PC-9 (cell line): ENCODE results near the gene NECAB3. TPM values are rescaled to one million over a fixed set of nuclear protein-coding genes. Genes with fewer than 3 reads are reported as not detected.

Experiments
- BruUV-seq: library from RNA; stranded (reverse); fragments of 400-500 nt; replicated peaks from 2 replicates; lab custom pipeline; 2021; lab: Mats Ljungman, UMichigan
- CTCF ChIA-PET: fragments of 300-600 bp; sonication (Branson Sonifier 250); formaldehyde crosslinking; loops from one replicate; lab custom pipeline; 2022; ENCODE audit warnings: antibody characterized with exemption; lab: Charles Lee
- POLR2A ChIA-PET: fragments of 300-600 bp; sonication (Branson Sonifier 250); formaldehyde crosslinking; loops from one replicate; lab custom pipeline; 2022; ENCODE audit warnings: antibody characterized with exemption; ENCODE audit not compliant: unreplicated experiment; lab: Charles Lee
- DNase-seq, 2 experiments: peaks; one replicate each; pipeline versions ENCODE4 v3.0.0 to v3.0.0-alpha.2; 2015 to 2022; ENCODE audit warnings: mixed read lengths in 1 of 2
- H2AFZ ChIP-seq: fragments of 200-600 bp; sonication (generic); 2 replicates; pipeline ENCODE4 v1.8.1; 2017; ENCODE audit warnings: antibody characterized with exemption
- H3F3A ChIP-seq: fragments of 200-600 bp; sonication (generic); 2 replicates; pipeline ENCODE4 v1.8.1; 2017; ENCODE audit warnings: antibody characterized with exemption, mild to moderate bottlenecking, low read depth; ENCODE audit not compliant: insufficient read depth
- H3K27ac ChIP-seq: fragments of 200-600 bp; sonication (generic); 2 replicates; pipeline ENCODE4 v1.6.1; 2016; ENCODE audit warnings: mixed run types
- H3K27me3 ChIP-seq: fragments of 200-600 bp; sonication (generic); 2 replicates; pipeline ENCODE4 v1.6.1; 2016; ENCODE audit warnings: low read depth, mixed run types; ENCODE audit not compliant: insufficient read depth
- H3K36me3 ChIP-seq: fragments of 200-600 bp; sonication (generic); 2 replicates; pipeline ENCODE4 v1.6.1; 2016; ENCODE audit warnings: low read depth, mixed run types
- H3K4me1 ChIP-seq: fragments of 200-600 bp; sonication (generic); replicated peaks from 2 replicates; pipeline ENCODE4 v1.6.1; 2016; ENCODE audit warnings: mixed run types; ENCODE audit not compliant: insufficient read depth
- H3K4me2 ChIP-seq: fragments of 200-600 bp; sonication (generic); 2 replicates; pipeline ENCODE4 v1.6.1; 2017; ENCODE audit warnings: mixed run types
- H3K4me3 ChIP-seq: fragments of 200-600 bp; sonication (generic); 2 replicates; pipeline ENCODE4 v1.6.1; 2016; ENCODE audit warnings: mixed run types
- H3K79me2 ChIP-seq: fragments of 200-600 bp; sonication (generic); 2 replicates; pipeline ENCODE4 v1.6.1; 2017; ENCODE audit warnings: low read depth, mixed run types
- H3K9me2 ChIP-seq: fragments of 200-600 bp; sonication (generic); 2 replicates; pipeline ENCODE4 v1.8.1; 2017; ENCODE audit warnings: mild to moderate bottlenecking; ENCODE audit not compliant: insufficient read depth
- H3K9me3 ChIP-seq: fragments of 200-600 bp; sonication (generic); 2 replicates; pipeline ENCODE4 v1.8.1; 2016; ENCODE audit warnings: low read depth; ENCODE audit not compliant: insufficient read depth
- H4K20me1 ChIP-seq: fragments of 200-600 bp; sonication (generic); 2 replicates; pipeline ENCODE4 v1.8.1; 2017; ENCODE audit not compliant: insufficient read depth
- EZH2 ChIP-seq: fragments of 200-600 bp; sonication (generic); IDR thresholded peaks from 2 replicates; pipeline ENCODE4 v1.8.0; 2017; ENCODE audit warnings: antibody characterized with exemption, low read depth
- intact Hi-C: fragments of 100-400 bp; cut with micrococcal nuclease; formaldehyde crosslinking; loops from one replicate; pipeline ENCODE4 v1.10.0; 2022; ENCODE audit not compliant: unreplicated experiment
- total RNA-seq: library from RNA; stranded (reverse); gene quantifications from 2 replicates; pipeline ENCODE4 v1.2.3, GENCODE V29; 2021
- TF ChIP-seq, protein P1 (sequence below): fragments of 200-600 bp; sonication (generic); conservative IDR thresholded peaks from 2 replicates; pipeline ENCODE4 v1.6.1; 2017; ENCODE audit warnings: mixed run types, antibody characterized with exemption, mild to moderate bottlenecking, moderate library complexity

NECAB3 gene
- total RNA-seq, 1 experiment from 2014 or later, result 72.1 TPM

DNA sequence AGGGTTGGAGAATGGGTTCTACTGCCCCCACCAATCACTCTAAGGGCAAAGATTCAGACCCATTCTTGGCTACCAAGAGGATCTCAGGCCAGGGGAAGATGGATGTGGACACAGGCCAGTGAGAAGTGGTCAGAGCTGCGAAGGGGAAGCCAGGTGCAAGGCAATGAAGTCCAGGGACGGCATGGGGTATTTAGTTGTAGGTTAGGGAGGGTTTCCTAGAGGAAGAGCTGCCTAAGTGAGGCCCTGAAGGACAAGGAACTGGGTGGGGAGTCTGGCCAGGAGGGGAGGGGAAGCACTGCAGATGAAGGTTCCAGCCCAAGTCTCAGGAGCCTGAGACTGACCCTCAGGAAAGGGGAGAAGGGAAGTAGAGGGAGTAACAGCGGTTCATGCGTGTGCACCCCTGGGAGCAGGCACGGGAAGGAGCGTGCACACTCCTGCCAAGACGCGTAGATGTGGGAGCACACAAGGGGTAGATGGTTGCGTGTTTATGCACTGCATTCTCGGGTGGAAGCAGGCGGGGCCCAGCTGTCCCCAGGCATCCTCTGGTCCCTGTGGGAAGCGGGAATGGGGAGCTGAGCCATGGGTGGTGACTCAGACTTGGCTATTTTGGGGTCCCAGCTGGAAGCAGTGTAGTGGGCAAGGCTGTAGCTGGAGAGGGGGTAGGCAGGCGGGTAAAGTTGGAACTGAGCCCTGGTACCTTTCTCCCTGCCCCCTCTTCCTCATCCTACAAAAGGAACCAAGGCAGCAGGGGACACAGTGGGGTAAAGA, 4.2 kb downstream of the NECAB3 start:
- Histone ChIP-seq H3K27ac (no peak overlapping the region), H3K4me3 (no peak overlapping the region), H3K36me3 (0 out of 2 replicates have a peak, but pooled peaks cover 6% of the 10 kb centered on the region), H3K79me2 (peaks cover 38% of the 10 kb centered on the region), H4K20me1 (no peaks in the 10 kb centered on the region), H3F3A (peaks cover 48% of the 10 kb centered on the region), H3K4me2 (no peak overlapping the region), H3K27me3 (no peaks in the 10 kb centered on the region), H3K9me3 (no peaks in the 10 kb centered on the region), H2AFZ (no peak overlapping the region), H3K9me2 (no peaks in the 10 kb centered on the region), H3K4me1 (peaks cover 38% of the 10 kb centered on the region; the same call in 1 of the 2 replicates)
- no peak for DNase-seq
- POLR2A ChIA-PET, result no interaction called here
- TF ChIP-seq, protein P1, sequence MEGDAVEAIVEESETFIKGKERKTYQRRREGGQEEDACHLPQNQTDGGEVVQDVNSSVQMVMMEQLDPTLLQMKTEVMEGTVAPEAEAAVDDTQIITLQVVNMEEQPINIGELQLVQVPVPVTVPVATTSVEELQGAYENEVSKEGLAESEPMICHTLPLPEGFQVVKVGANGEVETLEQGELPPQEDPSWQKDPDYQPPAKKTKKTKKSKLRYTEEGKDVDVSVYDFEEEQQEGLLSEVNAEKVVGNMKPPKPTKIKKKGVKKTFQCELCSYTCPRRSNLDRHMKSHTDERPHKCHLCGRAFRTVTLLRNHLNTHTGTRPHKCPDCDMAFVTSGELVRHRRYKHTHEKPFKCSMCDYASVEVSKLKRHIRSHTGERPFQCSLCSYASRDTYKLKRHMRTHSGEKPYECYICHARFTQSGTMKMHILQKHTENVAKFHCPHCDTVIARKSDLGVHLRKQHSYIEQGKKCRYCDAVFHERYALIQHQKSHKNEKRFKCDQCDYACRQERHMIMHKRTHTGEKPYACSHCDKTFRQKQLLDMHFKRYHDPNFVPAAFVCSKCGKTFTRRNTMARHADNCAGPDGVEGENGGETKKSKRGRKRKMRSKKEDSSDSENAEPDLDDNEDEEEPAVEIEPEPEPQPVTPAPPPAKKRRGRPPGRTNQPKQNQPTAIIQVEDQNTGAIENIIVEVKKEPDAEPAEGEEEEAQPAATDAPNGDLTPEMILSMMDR, result no peak
- no peak for TF ChIP-seq EZH2
- CTCF ChIA-PET, result interaction anchor here (0.6 kb wide), 1 partner anchor 13 kb away, joined by 3 read pairs; no protein-coding TSS in a partner anchor
- no TSS peak for BruUV-seq
- intact Hi-C loops, result loop anchor here (5.0 to 10.0 kb wide), 4 partner anchors 62 to 397 kb away; partner anchors contain the start of genes RALY and ZNF341

GRCh38 chr20:33669224-33669623, 5.0 kb downstream of the NECAB3 start:
- BruUV-seq, result no TSS peak
- H3K4me3 ChIP-seq, result no peak overlapping the region
- POLR2A ChIA-PET, result interaction anchor here (0.6 kb wide), 1 partner anchor 241 kb away, joined by 3 read pairs; no protein-coding TSS in a partner anchor
- peaks cover 37% of the 10 kb centered on the region; the same call in 1 of the 2 replicates for H3K4me1 ChIP-seq
- intact Hi-C loops, result loop anchor here (5.0 to 10.0 kb wide), 3 partner anchors 212 to 398 kb away; partner anchors contain the start of gene RALY
- no peaks in the 10 kb centered on the region for H4K20me1 ChIP-seq
- peaks cover 49% of the 10 kb centered on the region for H3F3A ChIP-seq
- no peak overlapping the region for H2AFZ ChIP-seq
- H3K79me2 ChIP-seq, result peaks cover 38% of the 10 kb centered on the region
- CTCF ChIA-PET, result interaction anchor here (0.5 to 0.6 kb wide), 2 partner anchors 144 to 461 kb away, joined by 3 to 16 read pairs; no protein-coding TSS in a partner anchor
- 0 out of 2 replicates have a peak, but pooled peaks cover 6% of the 10 kb centered on the region for H3K36me3 ChIP-seq
- 0 out of 2 replicates have a peak overlapping the region, but pooled peaks have one; percentile 82 for H3K4me2 ChIP-seq
- no peaks in the 10 kb centered on the region for H3K9me3 ChIP-seq
- H3K27ac ChIP-seq, result no peak overlapping the region
- no peak for TF ChIP-seq EZH2
- TF ChIP-seq, protein P1, result no peak
- no peaks in the 10 kb centered on the region for H3K27me3 ChIP-seq
- no peaks in the 10 kb centered on the region for H3K9me2 ChIP-seq
- DNase-seq, result no peak

DNA sequence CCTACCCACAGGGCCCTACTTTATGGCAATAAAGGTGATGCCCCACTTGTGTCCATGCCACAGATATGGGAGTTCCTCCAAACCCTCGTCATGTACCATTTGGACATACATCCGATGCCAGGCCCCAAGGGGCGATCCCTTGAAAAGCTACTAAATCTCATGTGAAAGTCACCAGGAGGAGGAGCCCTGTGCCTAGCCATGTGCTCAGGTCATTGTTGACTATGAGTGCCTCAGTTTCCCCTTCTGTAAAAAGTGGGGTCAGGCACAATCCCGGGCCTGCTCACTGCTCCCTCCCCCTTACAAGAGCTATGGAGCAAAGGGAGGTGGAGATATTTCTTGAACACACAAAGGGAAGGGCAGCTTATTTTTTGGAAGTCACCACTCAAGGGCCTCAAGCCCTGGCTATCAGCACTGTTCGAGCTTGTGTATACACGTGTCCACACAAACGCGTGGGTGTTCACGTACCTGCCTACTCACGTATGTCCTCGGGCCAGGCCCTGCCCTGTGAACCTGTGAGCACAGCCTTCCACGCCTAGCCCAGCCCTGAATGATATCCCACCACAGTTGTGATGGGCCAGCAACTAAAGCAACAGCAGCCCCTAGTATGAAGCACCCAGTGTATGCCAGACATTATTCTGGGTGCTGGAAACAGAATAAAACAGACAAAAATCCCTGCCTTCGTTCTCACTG, 5.6 kb downstream of the NECAB3 start:
- Histone ChIP-seq H3K36me3 (0 out of 2 replicates have a peak, but pooled peaks cover 6% of the 10 kb centered on the region), H3K27me3 (no peaks in the 10 kb centered on the region), H3K4me2 (peak overlapping the region; percentile 82), H3F3A (peaks cover 50% of the 10 kb centered on the region), H3K4me1 (peaks cover 40% of the 10 kb centered on the region; the same call in 1 of the 2 replicates), H4K20me1 (no peaks in the 10 kb centered on the region), H2AFZ (no peak overlapping the region), H3K27ac (no peak overlapping the region), H3K79me2 (peaks cover 34% of the 10 kb centered on the region), H3K9me2 (no peaks in the 10 kb centered on the region), H3K4me3 (peak overlapping the region; percentile 62; the same call in 1 of the 2 replicates), H3K9me3 (no peaks in the 10 kb centered on the region)
- DNase-seq, result no peak
- no peak for TF ChIP-seq EZH2
- TF ChIP-seq, protein P1, result no peak
- intact Hi-C loops, result loop anchor here (1.0 to 10.0 kb wide), 4 partner anchors 211 to 399 kb away; partner anchors contain the start of gene RALY
- POLR2A ChIA-PET, result interaction anchor here (0.5 to 0.6 kb wide), 6 partner anchors 52 to 455 kb away, joined by 3 to 7 read pairs (median 4); no protein-coding TSS in a partner anchor
- CTCF ChIA-PET, result interaction anchor here (0.5 to 1.0 kb wide), 6 partner anchors 36 to 461 kb away, joined by 3 to 16 read pairs (median 4); partner anchors contain the start of gene CBFA2T2
- TSS peak; percentile 21 for BruUV-seq
